Stimulated activated CD4-positive, alpha-beta T cell treated with anti-CD3 and anti-CD28 coated beads, Interleukin-4, amount 100 ng/mL, for 1 hour (primary cell): ENCODE measurements around the gene FBXW9.
"Not testable (repeated sequence)": the region's sequence is repeated elsewhere in the genome, so short reads cannot be mapped to it uniquely, and the experiment has no call there.

Experiments used
- DNase-seq: peaks from one replicate; pipeline ENCODE4 v3.0.0-alpha.2; 2020

The FBXW9 gene

GRCh38 chr19:12713304-12713703, 16.9 kb upstream of the FBXW9 start:
- DNase-seq, result not testable (repeated sequence)

GRCh38 chr19:12712077-12712476, 15.6 kb upstream of the FBXW9 start:
- not testable (repeated sequence) for DNase-seq

GRCh38 chr19:12711187-12711586, 14.8 kb upstream of the FBXW9 start:
- no peak for DNase-seq

GRCh38 chr19:12708641-12709040, 12.2 kb upstream of the FBXW9 start:
- DNase-seq, result no peak

- no peak for DNase-seq
Observed at GRCh38 chr19:12706332-12706718, 9.9 kb upstream of the FBXW9 start.

- DNase-seq, result no peak
Observed at GRCh38 chr19:12705654-12706331, 9.4 kb upstream of the FBXW9 start.

- DNase-seq, result no peak
Observed at GRCh38 chr19:12705169-12705568, 8.7 kb upstream of the FBXW9 start.

- no peak for DNase-seq
Observed at GRCh38 chr19:12703046-12703445, 6.6 kb upstream of the FBXW9 start.

- DNase-seq, result no peak
Observed at GRCh38 chr19:12701596-12702282, 5.3 kb upstream of the FBXW9 start.

- no peak for DNase-seq
Observed at GRCh38 chr19:12698138-12698537, 1.7 kb upstream of the FBXW9 start.

- DNase-seq, result not testable (repeated sequence)
Observed at GRCh38 chr19:12697425-12697824, 994 bp upstream of the FBXW9 start.

GRCh38 chr19:12695997-12696365, 450 bp downstream of the FBXW9 start:
- peak; percentile 18 for DNase-seq

- no peak for DNase-seq
Observed at GRCh38 chr19:12695514-12695913, 917 bp downstream of the FBXW9 start.

- DNase-seq, result no peak
Observed at GRCh38 chr19:12695096-12695495, 1.3 kb downstream of the FBXW9 start.

- no peak for DNase-seq
Observed at GRCh38 chr19:12694641-12695040, 1.8 kb downstream of the FBXW9 start.

- no peak for DNase-seq
Observed at GRCh38 chr19:12692960-12693359, 3.5 kb downstream of the FBXW9 start.

GRCh38 chr19:12689581-12690216, 6.7 kb downstream of the FBXW9 start:
- DNase-seq, result no peak

GRCh38 chr19:12689012-12689411, 7.4 kb downstream of the FBXW9 start:
- no peak for DNase-seq

- DNase-seq, result no peak
Observed at GRCh38 chr19:12687496-12688196, 8.8 kb downstream of the FBXW9 start, which contains the start of gene GNG14. GNG14 (plus strand) TSS chr19:12687998; CDS start chr19:12688049, 51 bp downstream.

GRCh38 chr19:12685831-12686230, 10.6 kb downstream of the FBXW9 start:
- no peak for DNase-seq

GRCh38 chr19:12681074-12681987, 15.1 kb downstream of the FBXW9 start, which contains the start of gene DHPS:
DHPS (minus strand) TSS chr19:12681880; CDS start chr19:12681766, 114 bp downstream.
- peak; percentile 83 for DNase-seq

- DNase-seq, result no peak
Observed at GRCh38 chr19:12680034-12680433, 16.4 kb downstream of the FBXW9 start.
